AG04450 (cell line): ENCODE measurements around the gene RPP30. TPM values are rescaled to one million over a fixed set of nuclear protein-coding genes. Genes with fewer than 3 reads are reported as not detected.
"Not testable (repeated sequence)": the region's sequence is repeated elsewhere in the genome, so short reads cannot be mapped to it uniquely, and the experiment has no call there.

Experiments
- CTCF ChIA-PET: fragments of 300-600, 350-600 bp; formaldehyde crosslinking; extraction: SDS; loops from one replicate; lab custom pipeline; 2022; ENCODE audit warnings: antibody characterized with exemption, inconsistent platforms; lab: Charles Lee
- POLR2A ChIA-PET: fragments of 350-600 bp; formaldehyde crosslinking; extraction: SDS; loops from one replicate; lab custom pipeline; 2021; ENCODE audit warnings: antibody characterized with exemption, inconsistent platforms; lab: Yijun Ruan, JAX
- DNase-seq: peaks from one replicate; pipeline ENCODE4 v3.0.0-alpha.2; 2011; ENCODE audit warnings: low read depth, low spot score
- H3K27ac ChIP-seq: one replicate; pipeline ENCODE4 v1.5.1; 2012; ENCODE audit warnings: low read depth, low read length, control low read depth
- H3K27me3 ChIP-seq: one replicate; pipeline ENCODE4 v1.6.0; 2012; ENCODE audit warnings: low read length; ENCODE audit not compliant: control insufficient read depth, insufficient read depth
- H3K4me3 ChIP-seq: 2 replicates; pipeline ENCODE4 v1.5.1; 2011; ENCODE audit warnings: mild to moderate bottlenecking, low read depth, low read length, control low read depth
- H3K9me3 ChIP-seq: 2 replicates; pipeline ENCODE4 v1.5.1; 2012; ENCODE audit warnings: low read length; ENCODE audit not compliant: control insufficient read depth, insufficient read depth
- polyA plus RNA-seq: library from polyadenylated mRNA; depleted of rRNA; stranded (reverse); fragments of >200 nt; gene quantifications from 2 replicates; pipeline ENCODE4 v1.2.3, GENCODE V29; 2011
- TF ChIP-seq, protein P1 (sequence below): IDR thresholded peaks from 2 replicates; pipeline ENCODE4 v1.5.1; 2011; ENCODE audit warnings: low read depth, low read length, control low read depth, inconsistent platforms

The RPP30 gene
- polyA plus RNA-seq, 1 experiment: 43.7 TPM

DNA sequence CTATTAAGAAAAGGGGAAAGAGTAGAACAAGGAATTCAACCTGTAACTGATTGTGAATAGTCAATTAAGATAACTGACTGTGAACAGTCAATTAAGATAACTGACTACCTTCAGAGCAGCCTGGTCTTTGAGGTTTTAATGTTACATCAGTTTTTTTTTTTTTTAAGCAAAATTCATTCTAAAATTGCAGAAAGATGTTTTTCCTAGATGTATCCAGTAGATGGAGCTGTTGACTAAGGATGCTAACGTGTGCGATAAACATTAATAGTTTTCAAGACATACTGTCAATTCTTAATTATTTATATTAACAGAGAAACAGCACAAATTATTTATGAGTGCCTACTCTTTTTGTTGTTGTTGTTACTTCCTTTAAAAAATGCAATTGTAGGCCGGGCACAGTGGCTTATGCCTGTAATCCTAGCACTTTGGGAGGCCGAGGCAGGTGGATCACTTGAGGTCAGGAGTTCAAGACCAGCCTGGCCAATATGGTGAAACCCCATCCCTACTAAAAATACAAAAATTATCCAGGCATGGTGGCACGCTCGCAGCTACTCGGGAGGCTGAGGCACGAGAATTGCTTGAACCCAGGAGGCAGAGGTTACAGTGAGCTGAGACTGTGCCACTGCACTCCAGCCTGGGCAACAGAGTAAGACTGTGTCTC lies 8.4 kb downstream of the RPP30 start:
- POLR2A ChIA-PET, DNase-seq, H3K27ac ChIP-seq, H3K4me3 ChIP-seq, H3K27me3 ChIP-seq, H3K9me3 ChIP-seq: not testable (repeated sequence)
- TF ChIP-seq, protein P1, sequence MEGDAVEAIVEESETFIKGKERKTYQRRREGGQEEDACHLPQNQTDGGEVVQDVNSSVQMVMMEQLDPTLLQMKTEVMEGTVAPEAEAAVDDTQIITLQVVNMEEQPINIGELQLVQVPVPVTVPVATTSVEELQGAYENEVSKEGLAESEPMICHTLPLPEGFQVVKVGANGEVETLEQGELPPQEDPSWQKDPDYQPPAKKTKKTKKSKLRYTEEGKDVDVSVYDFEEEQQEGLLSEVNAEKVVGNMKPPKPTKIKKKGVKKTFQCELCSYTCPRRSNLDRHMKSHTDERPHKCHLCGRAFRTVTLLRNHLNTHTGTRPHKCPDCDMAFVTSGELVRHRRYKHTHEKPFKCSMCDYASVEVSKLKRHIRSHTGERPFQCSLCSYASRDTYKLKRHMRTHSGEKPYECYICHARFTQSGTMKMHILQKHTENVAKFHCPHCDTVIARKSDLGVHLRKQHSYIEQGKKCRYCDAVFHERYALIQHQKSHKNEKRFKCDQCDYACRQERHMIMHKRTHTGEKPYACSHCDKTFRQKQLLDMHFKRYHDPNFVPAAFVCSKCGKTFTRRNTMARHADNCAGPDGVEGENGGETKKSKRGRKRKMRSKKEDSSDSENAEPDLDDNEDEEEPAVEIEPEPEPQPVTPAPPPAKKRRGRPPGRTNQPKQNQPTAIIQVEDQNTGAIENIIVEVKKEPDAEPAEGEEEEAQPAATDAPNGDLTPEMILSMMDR: peak; percentile 67
- CTCF ChIA-PET: interaction anchor here (0.6 to 2.5 kb wide), 31 partner anchors 9 to 1057 kb away, joined by 3 to 54 read pairs (median 4); partner anchors contain the start of gene HTR7

DNA sequence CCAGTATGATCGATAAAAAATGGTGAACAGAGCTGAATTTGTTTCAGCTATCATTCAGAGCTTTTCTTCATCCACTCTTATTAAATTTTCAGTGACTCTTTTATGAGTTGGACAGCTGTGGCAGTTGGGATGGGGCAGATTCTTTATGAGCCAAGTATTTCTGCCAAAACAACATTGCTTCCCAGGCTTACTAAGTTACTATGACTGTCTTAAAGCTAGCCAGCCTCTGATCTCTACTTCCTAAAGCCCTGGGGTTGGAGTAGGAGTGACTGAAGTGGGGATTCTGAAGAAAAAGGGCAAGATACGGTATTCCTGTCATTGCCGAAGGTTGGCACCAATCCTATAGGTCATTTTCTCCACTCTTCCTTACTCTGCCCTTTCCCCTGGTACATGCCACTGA lies 12.7 kb downstream of the RPP30 start:
- ChIA-PET POLR2A (no interaction called here), CTCF (interaction anchor here (0.5 to 6.3 kb wide), 9 partner anchors 11 to 751 kb away, joined by 3 to 40 read pairs (median 6); partner anchors contain the start of gene RPP30)
- no peaks in the 10 kb centered on the region for H3K27me3 ChIP-seq
- TF ChIP-seq, protein P1: no peak
- peak overlapping the region; percentile 49 for H3K27ac ChIP-seq
- H3K9me3 ChIP-seq: no peaks in the 10 kb centered on the region
- no peak overlapping the region for H3K4me3 ChIP-seq
- no peak for DNase-seq

DNA sequence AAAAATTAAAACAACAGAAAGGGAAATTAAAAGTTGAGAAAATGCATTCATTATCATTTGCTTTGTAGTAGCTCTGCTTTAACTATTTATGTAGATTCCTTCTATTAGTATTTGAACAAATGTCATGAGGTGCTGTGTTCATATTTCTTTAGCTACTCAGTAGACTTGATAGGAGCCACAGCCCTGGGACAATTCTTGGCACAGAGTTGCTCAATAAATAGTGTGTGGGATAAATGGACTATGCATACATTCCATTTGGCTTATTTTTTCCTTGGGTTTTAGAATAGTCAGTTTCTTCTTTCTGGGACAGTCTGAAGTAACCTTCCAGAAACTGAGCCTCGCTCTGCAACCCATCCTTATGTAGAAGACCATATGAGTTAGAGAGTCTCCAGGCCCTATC lies 13.4 kb downstream of the RPP30 start:
- H3K9me3 ChIP-seq: no peaks in the 10 kb centered on the region
- ChIA-PET CTCF (interaction anchor here (0.9 to 6.3 kb wide), 7 partner anchors 13 to 751 kb away, joined by 3 to 40 read pairs (median 6); partner anchors contain the start of gene RPP30), POLR2A (no interaction called here)
- no peak overlapping the region for H3K4me3 ChIP-seq
- TF ChIP-seq, protein P1: no peak
- DNase-seq: peak; percentile 36
- no peaks in the 10 kb centered on the region for H3K27me3 ChIP-seq
- no peak overlapping the region for H3K27ac ChIP-seq

- Histone ChIP-seq H3K27me3 (no peaks in the 10 kb centered on the region), H3K27ac (no peak overlapping the region), H3K9me3 (no peaks in the 10 kb centered on the region), H3K4me3 (no peak overlapping the region)
- no peak for DNase-seq
- TF ChIP-seq, protein P1: no peak
- POLR2A ChIA-PET: no interaction called here
- CTCF ChIA-PET: interaction anchor here (1.1 to 6.3 kb wide), 6 partner anchors 8 to 364 kb away, joined by 3 to 40 read pairs (median 8); no protein-coding TSS in a partner anchor
These were observed 15.8 kb downstream of the RPP30 start for GRCh38 chr10:90887555-90887954.

DNA sequence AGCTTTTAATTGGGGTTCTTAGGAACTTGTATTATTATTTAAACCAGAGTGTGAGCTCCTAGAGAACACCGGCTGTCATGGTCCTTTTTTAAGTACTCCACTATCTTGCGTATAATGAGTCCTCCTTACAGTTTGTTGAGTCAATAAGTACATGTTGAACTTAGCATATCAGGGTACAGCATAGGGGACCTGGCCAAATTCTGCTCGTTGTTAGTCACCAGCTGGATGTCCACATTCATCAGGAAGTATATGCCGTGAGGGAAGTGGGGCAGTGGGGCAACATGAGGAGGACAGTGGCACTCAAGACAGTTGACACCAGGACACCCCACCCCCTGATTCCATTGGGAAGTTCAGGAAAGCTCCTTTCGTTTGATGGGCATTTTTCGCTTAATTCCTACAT lies 16.6 kb downstream of the RPP30 start:
- TF ChIP-seq, protein P1: no peak
- Histone ChIP-seq H3K4me3 (no peak overlapping the region), H3K27ac (no peak overlapping the region), H3K9me3 (no peaks in the 10 kb centered on the region), H3K27me3 (no peaks in the 10 kb centered on the region)
- ChIA-PET POLR2A (no interaction called here), CTCF (interaction anchor here (0.6 to 6.3 kb wide), 8 partner anchors 9 to 409 kb away, joined by 3 to 40 read pairs (median 6); no protein-coding TSS in a partner anchor)
- DNase-seq: no peak
